ENCODE results near the gene FECH. TPM values are rescaled to one million over a fixed set of nuclear protein-coding genes. Genes with fewer than 3 reads are reported as not detected.

The FECH gene
- total RNA-seq, 1 experiment from 2014 or later, result 24.1 TPM

DNA sequence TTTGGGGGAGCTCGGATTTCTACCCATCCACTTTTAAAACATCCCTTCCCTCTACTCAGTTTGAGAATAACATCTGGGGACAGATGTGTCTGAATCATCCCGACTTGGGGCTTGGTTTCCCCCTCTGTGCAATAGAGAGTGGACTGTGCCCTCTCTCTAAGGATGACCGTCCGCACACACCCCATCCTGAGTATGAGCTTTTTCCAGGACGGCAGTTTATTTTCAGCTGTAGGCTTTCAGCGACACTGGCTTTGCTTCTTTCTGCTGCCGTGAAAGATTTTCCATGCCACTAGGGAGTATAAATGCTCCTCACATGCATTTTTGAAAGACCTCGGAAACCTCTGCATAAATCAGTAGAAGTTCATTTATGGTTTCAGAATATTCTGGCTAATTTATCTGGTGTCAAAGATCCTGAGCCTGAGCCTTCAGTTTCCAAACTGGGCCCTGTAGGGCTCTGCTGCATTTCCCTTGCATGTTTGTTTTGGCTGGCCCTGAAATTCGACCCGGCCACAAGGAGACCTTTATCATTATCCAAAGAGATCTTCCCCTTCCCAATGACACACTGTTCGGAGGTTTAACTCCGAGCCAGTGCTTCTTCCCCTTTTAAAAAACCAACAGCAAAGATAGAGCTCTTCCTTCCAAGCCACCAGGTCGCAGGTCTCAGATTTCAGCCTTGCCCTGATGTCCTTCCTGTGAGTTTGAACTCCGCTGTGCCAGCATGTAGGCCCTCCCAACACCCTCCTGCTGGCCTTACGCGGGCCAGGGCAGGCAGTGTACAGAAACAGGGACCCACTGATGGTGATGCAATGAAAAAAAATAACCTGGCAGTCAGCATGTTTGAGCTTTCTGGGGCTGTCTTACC, 53.3 kb downstream of the FECH start:
- Mint-ChIP-seq H3K27me3 (ENCODE audit: low read depth) (no peaks in the 10 kb centered on the region), H3K4me3 (no peak overlapping the region), H3K9me3 (no peaks in the 10 kb centered on the region), H3K4me1 (peaks cover 25 to 29% of the 10 kb centered on the region in 2 experiments), H3K27ac (peak overlapping the region; percentile 22 to 89 (median 28); a peak in 4 of 7 replicates), H3K36me3 (ENCODE audit: insufficient read depth in 1 of 3, low read depth in 3 of 3) (no peaks in the 10 kb centered on the region)
- no peak overlapping the region for H3K14ac ChIP-seq (ENCODE audit: insufficient read depth, low read length)
- H4K8ac ChIP-seq (replicated peaks; ENCODE audit: insufficient read length, low read depth, low read length), result no peak overlapping the region
- H2BK5ac ChIP-seq (ENCODE audit: insufficient read length, low read length), result no peak overlapping the region
- WGBS (ENCODE audit: extremely low coverage, insufficient read length, low lambda C conversion rate), result no CpG with 5 or more reads among the region's 16 CpGs
- no peak overlapping the region for H2AFZ ChIP-seq (ENCODE audit: low read length)
- H2AK5ac ChIP-seq (ENCODE audit: insufficient read length, low read length), result no peak overlapping the region
- H3K56ac ChIP-seq (ENCODE audit: insufficient read length, low read depth, low read length), result no peak overlapping the region
- H3T11ph ChIP-seq (ENCODE audit: low read length), result no peak overlapping the region
- no peak overlapping the region for H2BK15ac ChIP-seq (ENCODE audit: low read depth, low read length)
- no peaks in the 10 kb centered on the region for H4K20me1 ChIP-seq (ENCODE audit: control insufficient read depth, insufficient read depth, insufficient read length)
- H3K79me1 ChIP-seq (ENCODE audit: insufficient read depth, low read depth, low read length, poor library complexity, severe bottlenecking), result no peaks in the 10 kb centered on the region
- H3K4me1 ChIP-seq (ENCODE audit: insufficient read depth, low read length), result peaks cover 5% of the 10 kb centered on the region; the same call in 1 of the 2 replicates
- H3K18ac ChIP-seq (ENCODE audit: insufficient read length, low read depth, low read length), result no peak overlapping the region
- H3K4me2 ChIP-seq (ENCODE audit: insufficient read depth, insufficient read length, low read length), result no peak overlapping the region
- no peak overlapping the region for H4K5ac ChIP-seq (ENCODE audit: insufficient read length, low read depth, low read length)
- no peak overlapping the region for H3K9ac ChIP-seq (ENCODE audit: extremely low read depth, insufficient read length, low read length)
- H2BK20ac ChIP-seq (ENCODE audit: low read depth, low read length, poor library complexity, severe bottlenecking), result no peak overlapping the region
- H3K23ac ChIP-seq (ENCODE audit: insufficient read length, low read depth, low read length), result no peak overlapping the region
- no peak overlapping the region for H3K27ac ChIP-seq (ENCODE audit: insufficient read length, low read depth, low read length)
- DNase-seq, result peak; percentile 55
- no peak overlapping the region for H4K91ac ChIP-seq (ENCODE audit: insufficient read length, low read depth, low read length)
- H3K27me3 ChIP-seq (ENCODE audit: insufficient read depth, low read length), result no peaks in the 10 kb centered on the region
- H3K9me3 ChIP-seq (ENCODE audit: control insufficient read depth, low read depth, low read length), result no peaks in the 10 kb centered on the region
- H3K23me2 ChIP-seq (ENCODE audit: insufficient read length, low read depth, low read length, poor library complexity, severe bottlenecking), result no peaks in the 10 kb centered on the region
- H2BK12ac ChIP-seq (ENCODE audit: insufficient read length, low read depth, low read length), result no peak overlapping the region
- TF ChIP-seq CTCF (conservative IDR thresholded peaks at IDR 0.05), result no peak
- no peak overlapping the region for H2BK120ac ChIP-seq (ENCODE audit: low read depth, low read length, poor library complexity, severe bottlenecking)
- no peaks in the 10 kb centered on the region for H3K79me2 ChIP-seq (ENCODE audit: insufficient read depth, low read length)
- no peak overlapping the region for H3K4ac ChIP-seq (ENCODE audit: low read depth, low read length)

Measured in H9 (cell line).